Progenitor cell of endocrine pancreas (in vitro differentiated cells): ENCODE data around the gene RAB40B. TPM values are rescaled to one million over a fixed set of nuclear protein-coding genes. Genes with fewer than 3 reads are reported as not detected.

Experiments used
- DNase-seq: peaks from one replicate; pipeline ENCODE4 v3.0.0; 2021; ENCODE audit warnings: low spot score; ENCODE audit not compliant: unreplicated experiment
- H3K27ac Mint-ChIP-seq: 2 replicates; pipeline ENCODE4 v1.8.0; 2021; ENCODE audit warnings: mild to moderate bottlenecking, moderate library complexity, mixed read lengths
- H3K27me3 Mint-ChIP-seq: 2 replicates; pipeline ENCODE4 v1.8.0; 2021; ENCODE audit warnings: mixed read lengths
- H3K36me3 Mint-ChIP-seq: 2 replicates; pipeline ENCODE4 v1.8.0; 2022; ENCODE audit warnings: mixed read lengths; ENCODE audit not compliant: insufficient read depth
- H3K4me1 Mint-ChIP-seq: 2 replicates; pipeline ENCODE4 v1.8.0; 2021; ENCODE audit warnings: low read depth, mixed read lengths
- H3K4me3 Mint-ChIP-seq: 2 replicates; pipeline ENCODE4 v1.8.0; 2021; ENCODE audit warnings: low read depth, mild to moderate bottlenecking, moderate library complexity, mixed read lengths
- H3K9me3 Mint-ChIP-seq: 2 replicates; pipeline ENCODE4 v1.8.0; 2021; ENCODE audit warnings: low read depth, mixed read lengths
- CTCF ChIP-seq: fragments of 200-600 bp; sonication (generic); IDR thresholded peaks from one replicate; pipeline ENCODE4 v1.5.0; 2021; ENCODE audit warnings: antibody characterized with exemption, mild to moderate bottlenecking; ENCODE audit not compliant: unreplicated experiment
- total RNA-seq: library from RNA; stranded (reverse); gene quantifications from 2 replicates; pipeline ENCODE4 v1.2.1, GENCODE V29; 2021

RAB40B gene
- total RNA-seq, 1 donor from 2014 or later = 13.3 TPM

- no peak overlapping the region for H3K27ac Mint-ChIP-seq
- no peaks in the 10 kb centered on the region for H3K9me3 Mint-ChIP-seq
- peaks cover 21% of the 10 kb centered on the region for H3K27me3 Mint-ChIP-seq
- H3K36me3 Mint-ChIP-seq = no peaks in the 10 kb centered on the region
- no peak overlapping the region for H3K4me3 Mint-ChIP-seq
- no peaks in the 10 kb centered on the region for H3K4me1 Mint-ChIP-seq
- DNase-seq = no peak
- TF ChIP-seq CTCF = no peak
Measured at GRCh38 chr17:82709676-82710498, 11.4 kb upstream of the RAB40B start.

- H3K4me3 Mint-ChIP-seq = no peak overlapping the region
- no peak for TF ChIP-seq CTCF
- no peak overlapping the region for H3K27ac Mint-ChIP-seq
- H3K9me3 Mint-ChIP-seq = no peaks in the 10 kb centered on the region
- H3K36me3 Mint-ChIP-seq = no peaks in the 10 kb centered on the region
- H3K4me1 Mint-ChIP-seq = no peaks in the 10 kb centered on the region
- H3K27me3 Mint-ChIP-seq = peaks cover 21% of the 10 kb centered on the region
- DNase-seq = no peak
Measured at GRCh38 chr17:82709024-82709675, 10.7 kb upstream of the RAB40B start.

- Mint-ChIP-seq H3K27me3 (peaks cover 11% of the 10 kb centered on the region), H3K4me1 (no peaks in the 10 kb centered on the region), H3K9me3 (no peaks in the 10 kb centered on the region), H3K36me3 (no peaks in the 10 kb centered on the region), H3K27ac (no peak overlapping the region), H3K4me3 (no peak overlapping the region)
- TF ChIP-seq CTCF = no peak
- DNase-seq = no peak
Measured at GRCh38 chr17:82705756-82706155, 7.3 kb upstream of the RAB40B start.

- no peaks in the 10 kb centered on the region for H3K36me3 Mint-ChIP-seq
- H3K27me3 Mint-ChIP-seq = peaks cover 19% of the 10 kb centered on the region
- H3K4me3 Mint-ChIP-seq = no peak overlapping the region
- no peak for TF ChIP-seq CTCF
- no peaks in the 10 kb centered on the region for H3K9me3 Mint-ChIP-seq
- no peak for DNase-seq
- no peak overlapping the region for H3K27ac Mint-ChIP-seq
- H3K4me1 Mint-ChIP-seq = no peaks in the 10 kb centered on the region
Measured at GRCh38 chr17:82704886-82705285, 6.4 kb upstream of the RAB40B start.

GRCh38 chr17:82703935-82704865 is 5.7 kb upstream of the RAB40B start:
- no peak overlapping the region for H3K27ac Mint-ChIP-seq
- H3K4me1 Mint-ChIP-seq = no peaks in the 10 kb centered on the region
- H3K27me3 Mint-ChIP-seq = peaks cover 25% of the 10 kb centered on the region
- no peak overlapping the region for H3K4me3 Mint-ChIP-seq
- no peaks in the 10 kb centered on the region for H3K36me3 Mint-ChIP-seq
- no peak for TF ChIP-seq CTCF
- H3K9me3 Mint-ChIP-seq = no peaks in the 10 kb centered on the region
- DNase-seq = no peak
